ENCODE measurements around the gene VPS8. TPM values are rescaled to one million over a fixed set of nuclear protein-coding genes. Genes with fewer than 3 reads are reported as not detected.

Gene VPS8
- total RNA-seq, 1 donor, result 95.2 TPM

- no peak overlapping the region for H2AFZ ChIP-seq (ENCODE audit: low read length)
- no peaks in the 10 kb centered on the region for H3K79me2 ChIP-seq (ENCODE audit: insufficient read depth, low read length)
- no peak overlapping the region for H3K27ac ChIP-seq (ENCODE audit: low read depth, low read length)
- DNase-seq (ENCODE audit: insufficient read length, low spot score, missing footprints), result no peak
- H3K36me3 ChIP-seq (ENCODE audit: insufficient read depth, low read length), result peaks cover 26% of the 10 kb centered on the region
- TF ChIP-seq CTCF (IDR thresholded peaks at IDR 0.05; ENCODE audit: extremely low read depth, low read depth, low read length), result no peak
- H3K4me2 ChIP-seq (ENCODE audit: insufficient read depth, low read length), result no peak overlapping the region
- H3K27me3 ChIP-seq (ENCODE audit: insufficient read depth, low read length), result no peaks in the 10 kb centered on the region
- no peaks in the 10 kb centered on the region for H3K4me1 ChIP-seq (ENCODE audit: insufficient read depth, low read length)
- no peaks in the 10 kb centered on the region for H3K9me3 ChIP-seq (ENCODE audit: low read depth, low read length)
- H3K4me3 ChIP-seq (ENCODE audit: insufficient read depth, low read length), result no peak overlapping the region
- no peaks in the 10 kb centered on the region for H4K20me1 ChIP-seq (ENCODE audit: insufficient read depth, low read length)
Measured at GRCh38 chr3:184857099-184857498, 45.1 kb downstream of the VPS8 start.

GRCh38 chr3:184864000-184864399, 52.0 kb downstream of the VPS8 start:
- TF ChIP-seq CTCF (IDR thresholded peaks at IDR 0.05; ENCODE audit: extremely low read depth, low read depth, low read length), result no peak
- DNase-seq (ENCODE audit: insufficient read length, low spot score, missing footprints), result peak; percentile 9
- H3K27ac ChIP-seq (ENCODE audit: low read depth, low read length), result no peak overlapping the region
- no peaks in the 10 kb centered on the region for H3K4me1 ChIP-seq (ENCODE audit: insufficient read depth, low read length)
- no peak overlapping the region for H3K4me2 ChIP-seq (ENCODE audit: insufficient read depth, low read length)
- no peak overlapping the region for H2AFZ ChIP-seq (ENCODE audit: low read length)
- H3K36me3 ChIP-seq (ENCODE audit: insufficient read depth, low read length), result peaks cover 15% of the 10 kb centered on the region
- no peaks in the 10 kb centered on the region for H3K79me2 ChIP-seq (ENCODE audit: insufficient read depth, low read length)
- H3K4me3 ChIP-seq (ENCODE audit: insufficient read depth, low read length), result no peak overlapping the region
- no peaks in the 10 kb centered on the region for H3K9me3 ChIP-seq (ENCODE audit: low read depth, low read length)
- H3K27me3 ChIP-seq (ENCODE audit: insufficient read depth, low read length), result no peaks in the 10 kb centered on the region
- H4K20me1 ChIP-seq (ENCODE audit: insufficient read depth, low read length), result no peaks in the 10 kb centered on the region

GRCh38 chr3:184868477-184868876, 56.5 kb downstream of the VPS8 start:
- Histone ChIP-seq H3K79me2 (ENCODE audit: insufficient read depth, low read length) (no peaks in the 10 kb centered on the region), H3K27ac (ENCODE audit: low read depth, low read length) (no peak overlapping the region), H3K36me3 (ENCODE audit: insufficient read depth, low read length) (peaks cover 9% of the 10 kb centered on the region), H3K27me3 (ENCODE audit: insufficient read depth, low read length) (no peaks in the 10 kb centered on the region), H3K9me3 (ENCODE audit: low read depth, low read length) (no peaks in the 10 kb centered on the region), H3K4me3 (ENCODE audit: insufficient read depth, low read length) (no peak overlapping the region), H3K4me1 (ENCODE audit: insufficient read depth, low read length) (no peaks in the 10 kb centered on the region), H2AFZ (ENCODE audit: low read length) (no peak overlapping the region), H4K20me1 (ENCODE audit: insufficient read depth, low read length) (no peaks in the 10 kb centered on the region), H3K4me2 (ENCODE audit: insufficient read depth, low read length) (no peak overlapping the region)
- TF ChIP-seq CTCF (IDR thresholded peaks at IDR 0.05; ENCODE audit: extremely low read depth, low read depth, low read length), result no peak
- DNase-seq (ENCODE audit: insufficient read length, low spot score, missing footprints), result no peak

- no peak overlapping the region for H3K4me2 ChIP-seq (ENCODE audit: insufficient read depth, low read length)
- H3K4me3 ChIP-seq (ENCODE audit: insufficient read depth, low read length), result no peak overlapping the region
- no peak for DNase-seq (ENCODE audit: insufficient read length, low spot score, missing footprints)
- H3K27me3 ChIP-seq (ENCODE audit: insufficient read depth, low read length), result no peaks in the 10 kb centered on the region
- no peak overlapping the region for H2AFZ ChIP-seq (ENCODE audit: low read length)
- H3K27ac ChIP-seq (ENCODE audit: low read depth, low read length), result no peak overlapping the region
- no peaks in the 10 kb centered on the region for H4K20me1 ChIP-seq (ENCODE audit: insufficient read depth, low read length)
- no peaks in the 10 kb centered on the region for H3K79me2 ChIP-seq (ENCODE audit: insufficient read depth, low read length)
- H3K4me1 ChIP-seq (ENCODE audit: insufficient read depth, low read length), result no peaks in the 10 kb centered on the region
- H3K36me3 ChIP-seq (ENCODE audit: insufficient read depth, low read length), result peaks cover 9% of the 10 kb centered on the region
- TF ChIP-seq CTCF (IDR thresholded peaks at IDR 0.05; ENCODE audit: extremely low read depth, low read depth, low read length), result no peak
- H3K9me3 ChIP-seq (ENCODE audit: low read depth, low read length), result no peaks in the 10 kb centered on the region
Measured at GRCh38 chr3:184872200-184872599, 60.2 kb downstream of the VPS8 start.
